Hindlimb muscle (tissue), 1 donor: ENCODE data around the gene DDX27. TPM values are rescaled to one million over a fixed set of nuclear protein-coding genes. Genes with fewer than 3 reads are reported as not detected.
"Not testable (repeated sequence)": the region's sequence is repeated elsewhere in the genome, so short reads cannot be mapped to it uniquely, and the experiment has no call there.

ENCODE experiments used
- DNase-seq: peaks from one replicate; pipeline ENCODE4 v3.0.0-alpha.2; 2013
- polyA plus RNA-seq: library from polyadenylated mRNA; unstranded; fragments of 120-200 nt; gene quantifications from one replicate; pipeline ENCODE4 v1.2.1, GENCODE V29; 2013; ENCODE audit not compliant: insufficient read length

The DDX27 gene
- 30.1 TPM for polyA plus RNA-seq

DNA sequence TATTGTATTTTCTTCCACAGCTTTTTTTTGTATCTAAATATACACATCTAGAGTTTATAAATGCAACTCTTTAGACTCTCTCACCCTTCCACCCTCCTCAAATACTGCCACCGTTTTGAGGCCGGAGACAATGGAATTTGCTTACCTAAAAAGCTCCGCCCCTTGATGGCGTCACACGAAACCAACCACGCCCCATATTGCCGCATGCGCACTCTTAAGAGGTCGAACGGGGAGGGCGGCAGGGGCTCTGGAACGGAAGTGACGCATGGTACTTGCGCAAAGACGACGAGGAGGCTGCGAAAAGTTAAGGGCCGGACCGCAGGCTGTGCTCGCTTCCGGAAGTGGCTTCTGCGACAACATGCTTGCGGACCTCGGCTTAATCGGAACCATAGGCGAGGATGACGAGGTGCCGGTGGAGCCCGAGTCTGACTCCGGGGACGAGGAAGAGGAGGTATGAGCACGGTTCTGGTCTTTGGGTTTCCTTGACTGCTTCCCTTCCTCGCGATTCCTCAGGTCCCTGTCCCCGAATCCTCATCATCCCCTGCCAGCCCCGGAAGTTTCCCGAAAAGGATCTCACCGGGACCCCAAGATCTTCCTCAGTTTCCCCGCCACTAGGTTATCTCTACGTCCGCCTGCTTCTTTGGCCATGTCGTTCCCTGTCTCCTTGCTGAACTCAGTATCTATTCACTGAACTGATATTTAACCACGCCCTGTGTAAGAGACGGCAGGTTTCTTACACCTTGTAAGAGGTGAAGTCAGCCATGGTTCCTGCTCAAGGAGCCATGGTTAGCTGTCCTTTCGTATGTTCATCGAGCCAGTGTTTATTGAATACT, at the start of gene DDX27:
DDX27 (plus strand) TSS at position 326 of the 833 bp plus-strand sequence; CDS start at position 359, 33 bp downstream.
- peak; percentile 98 for DNase-seq

DNA sequence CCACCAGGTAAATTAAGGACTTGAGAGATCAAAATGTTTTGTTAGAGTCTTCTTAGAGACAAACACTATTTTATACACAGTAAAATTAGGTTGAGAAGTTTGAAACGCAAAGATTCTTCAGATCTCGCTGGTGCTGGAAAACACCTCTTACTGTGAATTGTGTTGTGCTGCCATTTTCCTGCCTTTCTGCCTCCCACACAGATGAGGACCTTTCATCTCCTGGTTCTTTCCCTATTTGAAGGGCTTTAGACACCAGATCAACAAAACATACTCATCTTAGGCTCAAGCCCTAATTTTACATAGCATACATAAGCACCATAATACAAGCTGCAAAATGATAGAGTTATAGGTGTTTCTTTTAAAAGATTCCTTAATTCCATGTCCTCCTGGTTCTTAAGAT, 49.7 kb upstream of the DDX27 start:
- no peak for DNase-seq

- no peak for DNase-seq
These were observed 48.5 kb upstream of the DDX27 start for GRCh38 chr20:49170714-49171113.

- DNase-seq, result no peak
These were observed 47.3 kb upstream of the DDX27 start for GRCh38 chr20:49171909-49172308.

- DNase-seq, result no peak
These were observed 46.8 kb upstream of the DDX27 start for GRCh38 chr20:49172413-49172812.

GRCh38 chr20:49174183-49174582, 45.0 kb upstream of the DDX27 start:
- no peak for DNase-seq

DNA sequence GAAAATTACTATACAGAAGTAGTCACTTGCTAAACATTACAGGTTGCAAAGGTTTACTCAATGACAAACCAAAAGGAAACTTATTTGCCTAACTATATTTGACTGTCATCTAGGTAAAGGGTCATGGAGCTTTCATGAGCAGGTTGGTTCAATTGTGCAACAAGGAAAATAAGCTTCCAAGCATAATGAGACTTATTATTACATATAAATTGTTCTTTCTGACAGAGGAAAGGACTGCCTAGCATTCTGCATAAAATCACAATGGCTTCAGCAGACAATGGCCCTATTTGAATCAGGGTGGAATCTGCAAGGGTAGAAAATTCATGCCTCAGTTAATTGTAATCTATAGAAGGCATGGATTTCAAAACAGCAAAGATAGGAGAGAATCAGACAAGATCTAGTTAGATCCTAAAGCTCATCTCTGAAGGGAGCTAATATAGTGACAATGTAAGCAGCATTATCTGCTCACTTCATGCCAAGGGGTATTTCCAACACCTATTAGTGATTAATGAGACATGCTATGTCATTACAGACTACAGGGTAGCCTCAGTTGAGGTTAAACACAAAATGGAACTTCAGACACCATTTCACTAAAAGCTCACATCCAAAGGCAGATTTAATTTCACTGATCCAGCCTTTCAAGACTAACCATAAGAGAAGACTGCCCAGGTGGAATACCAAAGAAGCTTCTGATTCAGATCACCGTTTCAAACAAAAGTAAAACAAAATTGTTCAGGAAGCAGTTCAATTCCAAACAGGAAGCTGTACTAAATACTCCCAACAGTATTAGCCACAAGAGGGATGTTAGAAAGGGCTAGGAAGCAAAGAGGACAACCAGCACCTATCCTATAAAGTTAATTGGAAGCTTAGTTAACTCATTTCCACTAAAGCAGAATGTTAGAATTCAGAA, 39.6 kb upstream of the DDX27 start:
- no peak for DNase-seq

DNA sequence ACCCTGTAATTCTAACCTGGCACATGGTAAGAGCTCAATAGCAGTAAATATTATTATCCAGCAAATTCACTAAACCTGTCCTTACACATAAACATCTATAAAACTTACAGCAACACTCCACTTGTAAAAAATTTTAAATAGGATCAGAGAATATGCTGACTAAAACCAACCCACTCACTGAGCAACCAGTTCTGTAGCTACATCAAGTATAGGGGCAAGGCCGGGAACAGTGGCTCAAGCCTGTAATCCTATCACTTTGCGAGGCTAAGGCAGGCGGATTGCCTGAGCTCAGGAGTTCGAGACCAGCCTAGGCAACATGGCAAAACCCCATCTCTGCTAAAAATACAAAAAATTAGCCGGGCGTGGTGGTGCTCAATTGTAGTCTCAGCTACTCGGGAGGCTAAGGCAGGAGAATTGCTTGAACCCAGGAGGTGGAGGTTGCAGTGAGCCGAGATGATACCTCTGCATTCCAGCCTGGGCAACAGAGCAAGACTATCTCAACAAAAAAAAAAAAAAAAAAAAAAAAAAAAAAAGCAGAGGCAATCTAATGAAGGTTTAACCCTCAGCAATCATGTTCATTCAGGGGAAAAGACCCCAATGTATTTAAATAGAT, 37.8 kb upstream of the DDX27 start:
- DNase-seq, result no peak

DNA sequence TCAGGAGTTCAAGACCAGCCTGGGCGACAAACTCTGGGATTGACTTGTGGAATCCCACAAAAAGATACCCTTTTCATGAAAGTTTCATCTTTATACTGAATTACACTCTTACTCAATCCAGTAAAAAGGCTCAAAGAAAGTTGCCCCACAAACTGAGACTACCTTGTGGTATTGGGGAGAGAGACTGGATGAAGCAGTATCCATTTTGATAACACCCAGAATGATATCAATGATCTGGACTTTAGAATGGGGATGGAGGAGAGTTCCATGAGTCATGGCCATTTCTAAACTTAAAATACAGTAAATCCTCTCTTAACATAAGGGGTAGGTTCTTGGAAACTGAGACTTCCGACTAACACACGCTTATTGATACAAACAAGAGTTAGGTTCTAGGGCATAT, 35.8 kb upstream of the DDX27 start:
- DNase-seq, result no peak

- DNase-seq, result not testable (repeated sequence)
These were observed 35.1 kb upstream of the DDX27 start for GRCh38 chr20:49184084-49184501.

- no peak for DNase-seq
These were observed 34.5 kb upstream of the DDX27 start for GRCh38 chr20:49184691-49185070.

DNA sequence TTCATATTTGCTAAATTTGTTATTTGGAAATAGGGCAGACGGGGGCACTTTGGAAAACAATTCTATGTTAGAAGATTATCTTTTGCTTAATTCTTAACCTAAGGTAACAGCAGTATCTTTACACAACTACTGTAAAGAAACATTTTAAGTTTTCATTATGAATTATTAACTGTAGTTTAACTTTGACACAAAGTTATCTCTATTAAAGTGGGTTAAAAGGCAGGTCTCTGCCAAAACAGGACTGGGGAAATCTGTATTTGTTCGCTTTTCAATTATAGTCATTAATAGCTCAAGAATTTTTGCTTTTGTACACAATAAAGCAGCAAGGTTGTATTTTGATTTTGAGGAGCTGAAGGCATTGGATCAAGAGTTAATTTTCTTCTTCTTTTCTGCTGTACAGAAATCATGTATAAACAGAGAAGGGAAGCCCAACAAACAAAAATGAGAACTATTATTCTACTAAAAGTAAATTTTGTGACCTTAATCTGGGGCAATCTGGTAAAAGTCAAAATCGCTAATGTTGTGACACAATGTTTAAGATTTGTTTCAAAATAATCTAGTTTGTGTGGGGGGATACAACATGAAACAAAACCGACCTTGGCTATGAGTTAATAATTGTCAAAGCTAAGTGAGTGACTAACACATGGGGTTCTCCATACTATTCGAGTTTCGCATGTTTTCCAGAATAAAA, 34.0 kb upstream of the DDX27 start:
- DNase-seq, result no peak

GRCh38 chr20:49186535-49187329, 32.5 kb upstream of the DDX27 start:
- peak; percentile 64 for DNase-seq

GRCh38 chr20:49187330-49187850, 31.8 kb upstream of the DDX27 start:
- DNase-seq, result peak; percentile 17

- DNase-seq, result peak; percentile 97
These were observed 31.2 kb upstream of the DDX27 start, which contains the start of gene STAU1 for GRCh38 chr20:49187851-49188641. STAU1 (minus strand) TSS chr20:49188334; CDS start chr20:49166201, 22,133 bp downstream.

- not testable (repeated sequence) for DNase-seq
These were observed 26.2 kb upstream of the DDX27 start for GRCh38 chr20:49192944-49193518.

- DNase-seq, result no peak
These were observed 19.4 kb upstream of the DDX27 start for GRCh38 chr20:49199729-49200293.

GRCh38 chr20:49203011-49203410, 16.2 kb upstream of the DDX27 start:
- no peak for DNase-seq

DNA sequence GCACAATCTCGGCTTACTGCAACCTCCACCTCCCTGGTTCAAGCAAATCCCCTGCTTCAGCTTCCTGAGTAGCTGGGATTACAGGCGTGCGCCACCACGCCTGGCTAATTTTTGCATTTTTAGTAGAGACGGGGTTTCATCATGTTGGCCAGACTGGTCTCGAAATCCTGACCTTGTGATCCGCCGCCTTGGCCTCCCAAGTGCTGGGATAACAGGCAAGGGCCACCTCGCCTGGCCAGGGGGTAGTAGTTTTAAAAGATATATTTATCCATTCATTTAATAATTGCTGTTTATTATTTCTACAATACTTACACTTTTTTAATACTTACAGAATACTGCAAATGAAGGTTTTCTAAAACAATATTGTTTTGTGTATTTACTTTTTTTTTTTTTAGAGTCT, 15.5 kb upstream of the DDX27 start:
- no peak for DNase-seq
